ENCODE results near the gene ZNF74. TPM values are rescaled to one million over a fixed set of nuclear protein-coding genes. Genes with fewer than 3 reads are reported as not detected.
"Not testable (repeated sequence)": the region's sequence is repeated elsewhere in the genome, so short reads cannot be mapped to it uniquely, and the experiment has no call there.

The ZNF74 gene
- total RNA-seq, 2 donors from 2014 or later, result 6.4 to 9.2 TPM

GRCh38 chr22:20405931-20406685 is 12.2 kb downstream of the ZNF74 start:
- no peak for DNase-seq (ENCODE audit: low spot score in 2 of 2)

GRCh38 chr22:20406686-20407408 is 12.9 kb downstream of the ZNF74 start:
- Mint-ChIP-seq H3K27ac (peak overlapping the region in 1 of 2 donors; percentile 44), H3K36me3 (peaks cover 0 to 5% of the 10 kb centered on the region in 2 donors), H3K9me3 (no peaks in the 10 kb centered on the region)
- DNase-seq (ENCODE audit: low spot score in 2 of 2), result no peak
- no peak for ATAC-seq

More at GRCh38 chr22:20405931-20406685, 12.2 kb downstream of the ZNF74 start:
- Mint-ChIP-seq H3K9me3 (no peaks in the 10 kb centered on the region), H3K36me3 (peaks cover 0 to 5% of the 10 kb centered on the region in 2 donors), H3K27ac (no peak overlapping the region)
- no peak for ATAC-seq

GRCh38 chr22:20407829-20408228 is 13.9 kb downstream of the ZNF74 start:
- H3K9me3 Mint-ChIP-seq, result no peaks in the 10 kb centered on the region
- H3K27ac Mint-ChIP-seq, result no peak overlapping the region
- DNase-seq (ENCODE audit: low spot score in 2 of 2) (peak in 1 of 2 donors; percentile 43), ATAC-seq (no peak)
- H3K36me3 Mint-ChIP-seq, result peaks cover 0 to 5% of the 10 kb centered on the region in 2 donors

- no peaks in the 10 kb centered on the region for H3K9me3 Mint-ChIP-seq
- H3K36me3 Mint-ChIP-seq, result peaks cover 0 to 5% of the 10 kb centered on the region in 2 donors
- DNase-seq (ENCODE audit: low spot score in 2 of 2) (no peak), ATAC-seq (no peak)
- H3K27ac Mint-ChIP-seq, result no peak overlapping the region
These were observed 14.9 kb downstream of the ZNF74 start for GRCh38 chr22:20408891-20409290.

GRCh38 chr22:20409385-20409784 is 15.4 kb downstream of the ZNF74 start:
- H3K9me3 Mint-ChIP-seq; H3K27ac Mint-ChIP-seq; ATAC-seq; DNase-seq (ENCODE audit: low spot score in 2 of 2); H3K36me3 Mint-ChIP-seq: not testable (repeated sequence)

- peak overlapping the region in 1 of 2 donors; percentile 42 for H3K27ac Mint-ChIP-seq
- no peaks in the 10 kb centered on the region for H3K9me3 Mint-ChIP-seq
- DNase-seq (ENCODE audit: low spot score in 2 of 2), result no peak
- no peak for ATAC-seq
- H3K36me3 Mint-ChIP-seq, result no peaks in the 10 kb centered on the region
These were observed 18.7 kb downstream of the ZNF74 start for GRCh38 chr22:20412474-20413216.

- H3K9me3 Mint-ChIP-seq, result no peaks in the 10 kb centered on the region
- H3K27ac Mint-ChIP-seq, result peak overlapping the region in 1 of 2 donors; percentile 42
- DNase-seq (ENCODE audit: low spot score in 2 of 2) (no peak), ATAC-seq (no peak)
- no peaks in the 10 kb centered on the region for H3K36me3 Mint-ChIP-seq
These were observed 19.5 kb downstream of the ZNF74 start for GRCh38 chr22:20413217-20414058.

- Mint-ChIP-seq H3K9me3 (no peaks in the 10 kb centered on the region), H3K36me3 (no peaks in the 10 kb centered on the region), H3K27ac (no peak overlapping the region)
- no peak for DNase-seq (ENCODE audit: low spot score in 2 of 2)
- no peak for ATAC-seq
These were observed 20.1 kb downstream of the ZNF74 start for GRCh38 chr22:20414059-20414440.

GRCh38 chr22:20414450-20414849 is 20.5 kb downstream of the ZNF74 start:
- Mint-ChIP-seq H3K27ac (no peak overlapping the region), H3K9me3 (no peaks in the 10 kb centered on the region), H3K36me3 (no peaks in the 10 kb centered on the region)
- DNase-seq (ENCODE audit: low spot score in 2 of 2) (no peak), ATAC-seq (no peak)

GRCh38 chr22:20415241-20415640 is 21.3 kb downstream of the ZNF74 start:
- H3K9me3 Mint-ChIP-seq; H3K27ac Mint-ChIP-seq; ATAC-seq; DNase-seq (ENCODE audit: low spot score in 2 of 2); H3K36me3 Mint-ChIP-seq: not testable (repeated sequence)

- not testable (repeated sequence) for H3K36me3 Mint-ChIP-seq; DNase-seq (ENCODE audit: low spot score in 2 of 2); ATAC-seq; H3K9me3 Mint-ChIP-seq; H3K27ac Mint-ChIP-seq
These were observed 21.7 kb downstream of the ZNF74 start for GRCh38 chr22:20415699-20416098.

- peak; percentile 77 to 80 for ATAC-seq
- no peak overlapping the region for H3K27ac Mint-ChIP-seq
- no peaks in the 10 kb centered on the region for H3K36me3 Mint-ChIP-seq
- DNase-seq (ENCODE audit: low spot score in 2 of 2), result peak; percentile 69 to 72
- no peaks in the 10 kb centered on the region for H3K9me3 Mint-ChIP-seq
These were observed 24.3 kb downstream of the ZNF74 start for GRCh38 chr22:20418211-20418788.

- H3K36me3 Mint-ChIP-seq, result no peaks in the 10 kb centered on the region
- no peaks in the 10 kb centered on the region for H3K9me3 Mint-ChIP-seq
- H3K27ac Mint-ChIP-seq, result no peak overlapping the region
- no peak for DNase-seq (ENCODE audit: low spot score in 2 of 2)
- ATAC-seq, result no peak
These were observed 25.7 kb downstream of the ZNF74 start for GRCh38 chr22:20419664-20419951.

GRCh38 chr22:20420157-20420842 is 26.3 kb downstream of the ZNF74 start:
- Mint-ChIP-seq H3K36me3 (no peaks in the 10 kb centered on the region), H3K9me3 (no peaks in the 10 kb centered on the region), H3K27ac (no peak overlapping the region)
- ATAC-seq (no peak), DNase-seq (ENCODE audit: low spot score in 2 of 2) (no peak)

GRCh38 chr22:20421507-20421874 is 27.5 kb downstream of the ZNF74 start:
- Mint-ChIP-seq H3K9me3 (no peaks in the 10 kb centered on the region), H3K36me3 (no peaks in the 10 kb centered on the region), H3K27ac (no peak overlapping the region)
- no peak for DNase-seq (ENCODE audit: low spot score in 2 of 2)
- ATAC-seq, result no peak
